BJ (cell line): ENCODE results near the gene CPSF6. TPM values are rescaled to one million over a fixed set of nuclear protein-coding genes. Genes with fewer than 3 reads are reported as not detected.

Experiments
- CTCF ChIA-PET: fragments of 350-600 bp; formaldehyde crosslinking; extraction: SDS; loops from one replicate; lab custom pipeline; 2021; ENCODE audit warnings: antibody characterized with exemption, inconsistent platforms; lab: Yijun Ruan, JAX
- POLR2A ChIA-PET: fragments of 300-600 bp; sonication (Branson Sonifier 250); formaldehyde crosslinking; extraction: SDS; loops from one replicate; lab custom pipeline; 2021; ENCODE audit warnings: antibody characterized with exemption; lab: Charles Lee
- DNase-seq: peaks from one replicate; pipeline ENCODE4 v3.0.0-alpha.2; 2011; ENCODE audit warnings: low read depth
- H3K27me3 ChIP-seq: 2 replicates; pipeline ENCODE4 v1.6.0; 2011; ENCODE audit warnings: low read length; ENCODE audit not compliant: control insufficient read depth, insufficient read depth
- H3K36me3 ChIP-seq: 2 replicates; pipeline ENCODE4 v1.5.1; 2011; ENCODE audit warnings: low read length; ENCODE audit not compliant: control insufficient read depth, insufficient read depth
- H3K4me3 ChIP-seq: 2 replicates; pipeline ENCODE4 v1.5.1; 2011; ENCODE audit warnings: low read depth, mild to moderate bottlenecking, control low read depth, low read length
- CTCF ChIP-seq: IDR thresholded peaks from 2 replicates; pipeline ENCODE4 v1.5.1; 2011; ENCODE audit warnings: low read depth, mild to moderate bottlenecking, control low read depth, inconsistent platforms, low read length, moderate library complexity; ENCODE audit not compliant: insufficient read depth
- polyA plus RNA-seq: library from polyadenylated mRNA; depleted of rRNA; stranded (reverse); fragments of >200 nt; gene quantifications from 2 replicates; pipeline ENCODE4 v1.2.3, GENCODE V29; 2011

The CPSF6 gene
- polyA plus RNA-seq, 1 experiment = 33.7 TPM

- DNase-seq = no peak
- ChIA-PET CTCF (no interaction called here), POLR2A (no interaction called here)
- Histone ChIP-seq H3K4me3 (peak overlapping the region; percentile 83), H3K27me3 (no peaks in the 10 kb centered on the region), H3K36me3 (0 out of 2 replicates have a peak, but pooled peaks cover 1% of the 10 kb centered on the region)
- no peak for TF ChIP-seq CTCF
Observed at GRCh38 chr12:69239922-69240630, 707 bp downstream of the CPSF6 start.

- TF ChIP-seq CTCF = no peak
- POLR2A ChIA-PET = no interaction called here
- CTCF ChIA-PET = no interaction called here
- Histone ChIP-seq H3K4me3 (peak overlapping the region; percentile 83), H3K36me3 (0 out of 2 replicates have a peak, but pooled peaks cover 1% of the 10 kb centered on the region), H3K27me3 (no peaks in the 10 kb centered on the region)
- DNase-seq = no peak
Observed at GRCh38 chr12:69240631-69240995, 1.2 kb downstream of the CPSF6 start.

GRCh38 chr12:69241438-69242092 lies 2.2 kb downstream of the CPSF6 start:
- no peak for DNase-seq

GRCh38 chr12:69243099-69244084 lies 4.0 kb downstream of the CPSF6 start:
- Histone ChIP-seq H3K27me3 (no peaks in the 10 kb centered on the region), H3K36me3 (0 out of 2 replicates have a peak, but pooled peaks cover 1% of the 10 kb centered on the region), H3K4me3 (no peak overlapping the region)
- no peak for DNase-seq
- no peak for TF ChIP-seq CTCF
- ChIA-PET POLR2A (no interaction called here), CTCF (interaction anchor here (2.1 kb wide), 1 partner anchor 11 kb away, joined by 7 read pairs; no protein-coding TSS in a partner anchor)

More at GRCh38 chr12:69241438-69242092, 2.2 kb downstream of the CPSF6 start:
- H3K27me3 ChIP-seq = no peaks in the 10 kb centered on the region
- H3K36me3 ChIP-seq = 0 out of 2 replicates have a peak, but pooled peaks cover 1% of the 10 kb centered on the region
- ChIA-PET CTCF (interaction anchor here (0.9 to 2.1 kb wide), 3 partner anchors 13 to 412 kb away, joined by 3 to 7 read pairs (median 4); no protein-coding TSS in a partner anchor), POLR2A (no interaction called here)
- TF ChIP-seq CTCF = no peak
- peak overlapping the region; percentile 83 for H3K4me3 ChIP-seq
